Kidney epithelial cell (primary cell): ENCODE measurements around the gene SORCS1. TPM values are rescaled to one million over a fixed set of nuclear protein-coding genes. Genes with fewer than 3 reads are reported as not detected.

Experiments
- DNase-seq: peaks from one replicate; pipeline ENCODE4 v3.0.0-alpha.2; 2010; ENCODE audit warnings: low read depth
- H3K27me3 ChIP-seq: 2 replicates; pipeline ENCODE4 v1.6.0; 2011; ENCODE audit warnings: low read length; ENCODE audit not compliant: control insufficient read depth, insufficient read depth
- H3K36me3 ChIP-seq: 2 replicates; pipeline ENCODE4 v1.5.1; 2011; ENCODE audit warnings: low read length; ENCODE audit not compliant: control insufficient read depth, insufficient read depth
- H3K4me3 ChIP-seq: 2 replicates; pipeline ENCODE4 v1.5.1; 2011; ENCODE audit warnings: low read depth, mild to moderate bottlenecking, control low read depth, low read length
- CTCF ChIP-seq: IDR thresholded peaks from 2 replicates; pipeline ENCODE4 v1.5.1; 2011; ENCODE audit warnings: mild to moderate bottlenecking, moderate library complexity, low read length, control low read depth, inconsistent platforms; ENCODE audit not compliant: insufficient read depth, poor library complexity, severe bottlenecking
- total RNA-seq: library from RNA; depleted of rRNA; stranded (reverse); fragments of >200 nt; gene quantifications from 2 replicates; pipeline ENCODE4 v1.2.3, GENCODE V29; 2015

The SORCS1 gene
- total RNA-seq, 1 donor from 2014 or later = 2.3 TPM

- no peaks in the 10 kb centered on the region for H3K27me3 ChIP-seq
- no peaks in the 10 kb centered on the region for H3K36me3 ChIP-seq
- H3K4me3 ChIP-seq = no peak overlapping the region
- DNase-seq = no peak
- TF ChIP-seq CTCF = no peak
These were observed 612.9 kb downstream of the SORCS1 start for GRCh38 chr10:106551501-106552062.

GRCh38 chr10:106548832-106549231, 615.7 kb downstream of the SORCS1 start:
- no peak for DNase-seq
- Histone ChIP-seq H3K4me3 (no peak overlapping the region), H3K27me3 (no peaks in the 10 kb centered on the region), H3K36me3 (no peaks in the 10 kb centered on the region)
- TF ChIP-seq CTCF = no peak

- no peak overlapping the region for H3K4me3 ChIP-seq
- H3K36me3 ChIP-seq = no peaks in the 10 kb centered on the region
- no peak for DNase-seq
- no peaks in the 10 kb centered on the region for H3K27me3 ChIP-seq
- TF ChIP-seq CTCF = no peak
These were observed 617.4 kb downstream of the SORCS1 start for GRCh38 chr10:106547047-106547635.

- Histone ChIP-seq H3K4me3 (no peak overlapping the region), H3K27me3 (no peaks in the 10 kb centered on the region), H3K36me3 (no peaks in the 10 kb centered on the region)
- DNase-seq = no peak
- no peak for TF ChIP-seq CTCF
These were observed 622.0 kb downstream of the SORCS1 start for GRCh38 chr10:106542461-106542860.

- no peak for DNase-seq
- TF ChIP-seq CTCF = no peak
- Histone ChIP-seq H3K4me3 (no peak overlapping the region), H3K27me3 (no peaks in the 10 kb centered on the region), H3K36me3 (no peaks in the 10 kb centered on the region)
These were observed 623.9 kb downstream of the SORCS1 start for GRCh38 chr10:106540645-106541044.

GRCh38 chr10:106537866-106538265, 626.6 kb downstream of the SORCS1 start:
- Histone ChIP-seq H3K36me3 (no peaks in the 10 kb centered on the region), H3K27me3 (no peaks in the 10 kb centered on the region), H3K4me3 (no peak overlapping the region)
- no peak for TF ChIP-seq CTCF
- DNase-seq = no peak
